Mucosa of rectum (tissue), 2 donors: ENCODE results near the gene PFDN5.

ENCODE experiments used
- H3K27ac ChIP-seq, 2 donors: one replicate each; pipeline ENCODE4 v1.7.0; 2013; ENCODE audit warnings: inconsistent platforms in 2 of 2, low read depth in 2 of 2, low read length in 2 of 2
- H3K27me3 ChIP-seq, 2 donors: one replicate each; pipeline ENCODE4 v1.7.0; 2013; ENCODE audit warnings: low read length in 2 of 2; ENCODE audit not compliant: control insufficient read depth in 2 of 2, insufficient read depth in 2 of 2
- H3K36me3 ChIP-seq, 2 donors: one replicate each; pipeline ENCODE4 v1.7.0; 2013; ENCODE audit warnings: low read length in 2 of 2; ENCODE audit not compliant: control insufficient read depth in 2 of 2, insufficient read depth in 2 of 2
- H3K4me1 ChIP-seq, 2 donors: one replicate each; pipeline ENCODE4 v1.7.0; 2013; ENCODE audit warnings: low read length in 2 of 2, mild to moderate bottlenecking in 1 of 2; ENCODE audit not compliant: control insufficient read depth in 2 of 2, insufficient read depth in 2 of 2
- H3K4me3 ChIP-seq, 2 donors: one replicate each; pipeline ENCODE4 v1.7.0; 2013; ENCODE audit warnings: low read length in 2 of 2
- H3K9ac ChIP-seq, 2 donors: one replicate each; pipeline ENCODE4 v1.7.0; 2013; ENCODE audit warnings: low read length in 2 of 2, low read depth in 1 of 2, mild to moderate bottlenecking in 1 of 2
- H3K9me3 ChIP-seq, 2 donors: one replicate each; pipeline ENCODE4 v1.7.0; 2013; ENCODE audit warnings: low read length in 2 of 2; ENCODE audit not compliant: control insufficient read depth in 2 of 2
- donor health status: healthy.
- donor health status: Normal muscosa, but diverticular disease.

PFDN5 gene

DNA sequence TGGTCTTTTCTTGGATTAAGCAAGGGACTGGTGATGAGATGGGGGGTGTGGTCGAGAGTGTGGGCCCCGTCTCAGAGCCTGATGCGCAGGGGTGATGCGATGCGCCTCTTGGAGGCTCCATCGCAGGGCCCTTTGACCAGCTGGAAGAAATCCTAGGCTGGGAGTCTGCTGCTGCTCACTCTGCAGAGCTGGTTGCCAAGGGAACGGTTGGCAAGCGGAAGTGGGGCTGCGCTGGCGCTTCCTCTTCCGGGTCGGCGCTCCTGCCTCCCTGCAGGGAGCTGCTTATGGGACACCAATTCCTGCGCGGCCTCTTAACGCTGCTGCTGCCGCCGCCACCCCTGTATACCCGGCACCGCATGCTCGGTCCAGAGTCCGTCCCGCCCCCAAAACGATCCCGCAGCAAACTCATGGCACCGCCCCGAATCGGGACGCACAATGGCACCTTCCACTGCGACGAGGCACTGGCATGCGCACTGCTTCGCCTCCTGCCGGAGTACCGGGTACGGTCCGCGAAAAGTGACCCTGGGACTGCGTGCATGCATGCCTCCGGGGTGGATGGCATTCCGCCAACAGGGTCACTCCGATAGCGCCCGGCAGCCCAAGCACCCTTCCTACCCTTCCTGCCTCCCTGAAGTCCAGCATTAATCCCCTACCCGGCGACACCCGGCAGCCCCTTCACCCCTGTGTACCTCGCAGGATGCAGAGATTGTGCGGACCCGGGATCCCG is 4.3 kb downstream of the PFDN5 start, which contains the start of gene MYG1:
Gene MYG1 (plus strand): TSS at position 242 of the 727 bp plus-strand sequence. CDS start 43 bp downstream, at position 285.
- H3K27ac ChIP-seq, result peak within 1 kb of the TSS; percentile 72 to 77
- H3K9me3 ChIP-seq, result no peaks in the 10 kb centered on the region
- peaks cover 19 to 35% of the 10 kb centered on the region in 2 donors for H3K4me1 ChIP-seq
- H3K36me3 ChIP-seq, result peaks cover 17 to 23% of the 10 kb centered on the region in 2 donors
- H3K4me3 ChIP-seq, result peak within 1 kb of the TSS; percentile 86 to 96
- peak within 1 kb of the TSS; percentile 69 to 87 for H3K9ac ChIP-seq
- no peaks in the 10 kb centered on the region for H3K27me3 ChIP-seq

DNA sequence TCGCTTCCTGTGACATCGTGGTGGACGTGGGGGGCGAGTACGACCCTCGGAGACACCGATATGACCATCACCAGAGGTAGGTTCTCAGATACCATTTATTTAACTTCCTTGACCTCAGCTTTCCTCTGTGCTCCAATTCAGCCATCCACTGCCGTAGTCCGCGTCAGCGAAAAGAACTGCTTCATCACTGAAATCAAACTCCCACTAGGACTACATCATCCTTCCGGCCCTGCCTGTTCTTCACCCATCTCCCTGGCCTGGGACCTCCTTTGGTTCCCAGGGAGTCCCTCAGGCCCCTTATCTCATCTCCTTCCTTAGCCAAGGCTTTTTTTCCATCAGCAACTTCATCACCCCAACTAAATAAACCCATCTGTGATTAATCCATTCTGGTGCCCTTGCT is 4.8 kb downstream of the PFDN5 start:
- Histone ChIP-seq H3K4me1 (peaks cover 14 to 32% of the 10 kb centered on the region in 2 donors), H3K9me3 (no peaks in the 10 kb centered on the region), H3K9ac (peak overlapping the region; percentile 69 to 87), H3K4me3 (peak overlapping the region; percentile 86 to 96), H3K27ac (peak overlapping the region in 1 of 2 donors; percentile 77), H3K27me3 (no peaks in the 10 kb centered on the region), H3K36me3 (peaks cover 18 to 25% of the 10 kb centered on the region in 2 donors)

DNA sequence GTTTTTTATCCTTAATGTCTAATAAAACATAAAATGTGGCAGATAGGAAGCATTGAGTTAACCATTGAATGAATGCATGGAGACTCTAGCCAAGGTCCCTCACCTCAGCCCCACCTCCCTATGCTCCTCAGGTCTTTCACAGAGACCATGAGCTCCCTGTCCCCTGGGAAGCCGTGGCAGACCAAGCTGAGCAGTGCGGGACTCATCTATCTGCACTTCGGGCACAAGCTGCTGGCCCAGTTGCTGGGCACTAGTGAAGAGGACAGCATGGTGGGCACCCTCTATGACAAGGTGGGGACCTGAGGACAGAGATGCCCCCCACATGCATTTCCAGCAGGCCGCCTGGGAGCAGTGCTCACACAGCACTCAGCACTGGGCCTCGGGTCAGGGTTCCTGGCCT is 7.6 kb downstream of the PFDN5 start:
- H3K9me3 ChIP-seq, result no peaks in the 10 kb centered on the region
- no peaks in the 10 kb centered on the region for H3K27me3 ChIP-seq
- peaks cover 6 to 16% of the 10 kb centered on the region in 2 donors for H3K4me1 ChIP-seq
- no peak overlapping the region for H3K9ac ChIP-seq
- H3K27ac ChIP-seq, result no peak overlapping the region
- no peak overlapping the region for H3K4me3 ChIP-seq
- peaks cover 41 to 48% of the 10 kb centered on the region in 2 donors for H3K36me3 ChIP-seq

DNA sequence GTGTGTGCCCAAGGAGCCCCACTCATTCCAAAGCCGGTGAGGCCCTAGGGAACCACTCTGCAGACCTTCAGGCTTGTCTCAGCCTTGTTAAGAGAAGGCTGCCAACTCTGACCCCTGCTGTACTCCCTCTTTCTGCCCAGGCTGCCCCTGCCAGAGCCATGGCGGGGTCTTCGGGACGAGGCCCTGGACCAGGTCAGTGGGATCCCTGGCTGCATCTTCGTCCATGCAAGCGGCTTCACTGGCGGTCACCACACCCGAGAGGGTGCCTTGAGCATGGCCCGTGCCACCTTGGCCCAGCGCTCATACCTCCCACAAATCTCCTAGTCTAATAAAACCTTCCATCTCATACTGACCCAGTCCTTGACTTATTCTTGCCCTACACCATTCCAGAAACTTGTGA is 11.5 kb downstream of the PFDN5 start:
- no peak overlapping the region for H3K27ac ChIP-seq
- no peaks in the 10 kb centered on the region for H3K27me3 ChIP-seq
- H3K9ac ChIP-seq, result no peak overlapping the region
- H3K4me3 ChIP-seq, result no peak overlapping the region
- peaks cover 61 to 64% of the 10 kb centered on the region in 2 donors for H3K36me3 ChIP-seq
- H3K9me3 ChIP-seq, result no peaks in the 10 kb centered on the region
- H3K4me1 ChIP-seq, result no peaks in the 10 kb centered on the region

DNA sequence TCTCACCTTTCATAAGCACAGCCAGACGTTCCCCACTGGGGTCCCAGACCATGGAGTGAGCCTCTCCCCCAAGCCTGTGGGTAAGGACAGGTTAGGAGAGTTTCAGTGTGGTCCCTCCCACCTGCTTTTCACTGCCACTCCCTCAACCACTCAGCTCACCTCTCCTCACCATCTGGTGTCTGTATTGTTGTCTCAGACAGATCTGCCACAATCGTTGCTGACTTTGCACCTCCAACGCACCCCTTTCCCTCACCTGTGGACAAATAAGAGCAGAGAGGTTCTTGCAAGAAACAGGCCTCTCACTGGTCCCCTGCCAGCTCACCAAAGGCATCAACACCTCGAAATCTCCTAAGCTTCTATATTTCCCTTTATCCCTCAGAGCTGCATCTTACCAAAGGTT is 12.9 kb downstream of the PFDN5 start:
- Histone ChIP-seq H3K36me3 (peaks cover 51 to 53% of the 10 kb centered on the region in 2 donors), H3K9me3 (no peaks in the 10 kb centered on the region), H3K4me1 (no peaks in the 10 kb centered on the region), H3K27me3 (no peaks in the 10 kb centered on the region), H3K4me3 (no peak overlapping the region), H3K27ac (no peak overlapping the region), H3K9ac (no peak overlapping the region)

DNA sequence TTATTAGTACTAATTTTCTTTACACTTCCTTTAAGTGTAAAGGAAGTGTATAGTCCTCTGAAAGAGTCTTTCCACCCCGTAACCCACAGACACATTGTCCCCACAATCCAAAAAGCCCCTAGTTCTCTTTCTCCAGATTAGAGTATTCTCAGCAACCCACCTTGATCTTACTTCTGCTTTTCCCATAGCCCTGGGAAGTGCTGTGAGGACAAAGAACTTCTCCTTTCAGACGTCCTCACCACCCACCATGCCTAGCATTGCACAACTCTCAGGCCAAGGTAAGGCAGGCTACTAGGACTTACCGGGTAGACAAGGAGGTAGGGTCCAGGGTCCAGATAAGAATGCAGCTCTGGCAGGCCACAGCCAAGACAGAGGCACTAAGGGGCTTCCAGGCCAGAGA is 18.7 kb downstream of the PFDN5 start:
- no peak overlapping the region for H3K9ac ChIP-seq
- H3K27ac ChIP-seq, result no peak overlapping the region
- H3K4me3 ChIP-seq, result no peak overlapping the region
- peaks cover 42 to 45% of the 10 kb centered on the region in 2 donors for H3K36me3 ChIP-seq
- H3K9me3 ChIP-seq, result no peaks in the 10 kb centered on the region
- H3K4me1 ChIP-seq, result no peaks in the 10 kb centered on the region
- no peaks in the 10 kb centered on the region for H3K27me3 ChIP-seq

DNA sequence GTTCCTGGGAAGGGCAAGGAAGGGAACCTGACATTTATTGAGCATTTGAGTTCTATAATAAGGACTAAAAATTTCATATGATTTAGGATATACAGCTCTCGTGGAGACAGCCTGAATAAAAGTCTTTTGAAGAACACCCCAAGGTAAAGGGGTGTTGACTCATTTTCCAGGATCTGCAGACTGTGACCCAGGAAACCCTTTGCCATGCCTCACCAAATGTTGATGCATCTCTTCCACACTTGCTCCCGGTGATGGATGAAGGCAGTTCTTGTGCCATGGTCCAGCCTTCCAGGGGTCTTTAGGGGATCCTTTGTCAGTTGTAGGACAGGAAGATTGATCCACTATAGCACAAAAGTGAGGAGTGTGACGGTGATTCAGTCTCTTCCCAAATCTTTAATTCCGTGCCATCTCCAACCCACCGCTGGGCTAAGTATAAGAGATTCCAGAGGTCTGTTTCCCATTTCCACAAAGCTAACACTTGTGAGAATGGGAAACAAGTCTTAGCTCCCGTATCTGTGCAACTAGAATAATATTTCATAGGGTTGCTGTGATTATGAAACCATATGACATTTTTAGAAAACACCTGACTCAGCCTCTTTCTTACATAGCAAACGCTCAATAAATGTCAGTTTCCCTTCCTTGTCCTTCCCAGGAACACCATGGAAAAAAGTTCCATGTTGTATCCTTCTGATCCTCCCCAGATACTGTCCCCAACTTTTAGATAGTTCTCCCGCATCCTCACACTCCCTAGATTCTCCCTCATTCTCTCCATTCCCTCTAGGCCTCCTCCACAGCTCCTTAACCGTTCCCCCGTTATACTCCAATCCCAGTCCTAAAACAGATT is 25.2 kb downstream of the PFDN5 start:
- Histone ChIP-seq H3K4me1 (peaks cover 24 to 25% of the 10 kb centered on the region in 2 donors), H3K36me3 (peaks cover 15 to 24% of the 10 kb centered on the region in 2 donors), H3K27me3 (peaks cover 0 to under 1% of the 10 kb centered on the region in 2 donors), H3K27ac (peak overlapping the region; percentile 83 to 96), H3K9me3 (no peaks in the 10 kb centered on the region), H3K4me3 (peak overlapping the region; percentile 72 to 91), H3K9ac (peak overlapping the region; percentile 79 to 85)

DNA sequence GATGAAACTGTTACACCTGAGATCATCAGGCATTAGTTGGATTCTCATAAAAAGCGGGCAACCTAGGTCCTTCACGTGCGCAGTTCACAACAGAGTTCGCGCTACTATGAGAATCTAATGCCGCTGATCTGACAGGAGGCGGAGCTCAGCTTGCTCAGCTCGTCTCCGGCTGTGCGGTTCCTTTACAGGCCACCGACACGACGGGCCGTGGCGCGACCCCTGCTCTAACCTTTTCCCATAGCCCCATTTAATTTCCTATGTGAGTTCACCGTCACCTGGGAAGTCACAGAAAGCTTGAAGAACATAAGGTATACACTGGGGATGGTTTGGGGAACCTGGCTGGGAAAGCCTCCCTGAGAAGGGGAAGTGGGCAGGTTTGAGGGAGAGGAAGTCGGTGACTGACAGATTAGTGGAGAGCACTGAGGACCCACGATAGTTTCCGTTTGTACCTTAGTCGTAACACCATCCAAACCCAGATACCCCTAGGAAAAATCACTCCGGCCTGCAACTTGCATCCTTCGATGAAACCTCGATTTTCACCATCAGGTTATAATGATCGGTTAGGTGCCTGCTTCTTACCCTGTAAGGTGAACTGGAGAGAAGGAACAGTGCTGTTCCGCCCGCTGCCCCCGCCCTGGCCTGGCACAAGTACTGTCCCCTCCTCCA is 28.9 kb downstream of the PFDN5 start:
- H3K9ac ChIP-seq, result peak overlapping the region; percentile 69 to 73
- H3K4me1 ChIP-seq, result peaks cover 29 to 30% of the 10 kb centered on the region in 2 donors
- H3K27ac ChIP-seq, result peak overlapping the region; percentile 82 to 90
- H3K9me3 ChIP-seq, result no peaks in the 10 kb centered on the region
- peak overlapping the region; percentile 70 to 71 for H3K4me3 ChIP-seq
- H3K36me3 ChIP-seq, result peaks cover 0 to 7% of the 10 kb centered on the region in 2 donors
- peaks cover 0 to 30% of the 10 kb centered on the region in 2 donors for H3K27me3 ChIP-seq

DNA sequence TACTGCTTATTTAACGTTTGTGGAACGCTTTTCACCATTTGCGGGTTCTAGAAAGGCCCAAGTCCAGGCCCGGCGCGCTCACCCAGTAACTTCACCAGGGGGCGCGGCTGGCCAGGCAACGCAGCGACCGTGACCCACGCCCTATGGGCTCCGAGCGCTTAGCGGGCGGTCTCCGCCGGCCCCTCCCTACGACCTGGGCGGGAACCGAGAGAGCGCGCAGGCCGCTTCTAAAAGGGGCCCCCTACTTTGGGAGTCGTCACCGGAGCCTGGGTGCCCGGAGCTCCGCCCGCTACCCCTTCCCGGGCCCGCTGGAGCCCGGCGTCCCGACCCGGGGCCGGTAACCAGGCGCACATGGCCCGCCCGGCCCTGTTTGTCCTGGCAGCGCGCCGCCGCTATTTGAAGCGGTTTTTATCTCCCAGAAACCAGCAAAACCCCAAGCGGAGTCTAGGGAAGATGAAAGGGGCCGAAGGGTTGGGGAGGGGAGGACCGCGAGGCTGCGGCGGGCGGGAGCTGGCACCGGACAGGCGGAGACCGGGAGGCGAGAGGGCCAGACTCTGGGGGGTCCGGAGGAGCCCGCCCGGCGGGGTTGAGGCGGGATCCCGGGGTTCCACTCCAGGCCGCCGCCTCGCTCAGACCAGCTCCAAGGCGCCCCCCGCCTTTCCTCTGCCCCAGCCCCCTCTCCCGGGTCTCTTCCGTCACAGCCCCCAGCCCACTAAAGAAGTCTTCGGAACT is 29.6 kb downstream of the PFDN5 start:
- Histone ChIP-seq H3K27ac (peak overlapping the region; percentile 82 to 90), H3K27me3 (peaks cover 0 to 32% of the 10 kb centered on the region in 2 donors), H3K9ac (peak overlapping the region; percentile 69 to 73), H3K9me3 (no peaks in the 10 kb centered on the region), H3K36me3 (peaks cover 0 to 5% of the 10 kb centered on the region in 2 donors), H3K4me3 (peak overlapping the region; percentile 70 to 71), H3K4me1 (peaks cover 28 to 30% of the 10 kb centered on the region in 2 donors)
